LNCAP (cell line): ENCODE data around the gene YWHAH.

Experiments used
- TF ChIP-seq, protein P1 (sequence below): fragments of 450-650 bp; IDR thresholded peaks from 2 replicates; pipeline ENCODE4 v1.5.1; 2017; ENCODE audit warnings: mild to moderate bottlenecking

Gene YWHAH

DNA sequence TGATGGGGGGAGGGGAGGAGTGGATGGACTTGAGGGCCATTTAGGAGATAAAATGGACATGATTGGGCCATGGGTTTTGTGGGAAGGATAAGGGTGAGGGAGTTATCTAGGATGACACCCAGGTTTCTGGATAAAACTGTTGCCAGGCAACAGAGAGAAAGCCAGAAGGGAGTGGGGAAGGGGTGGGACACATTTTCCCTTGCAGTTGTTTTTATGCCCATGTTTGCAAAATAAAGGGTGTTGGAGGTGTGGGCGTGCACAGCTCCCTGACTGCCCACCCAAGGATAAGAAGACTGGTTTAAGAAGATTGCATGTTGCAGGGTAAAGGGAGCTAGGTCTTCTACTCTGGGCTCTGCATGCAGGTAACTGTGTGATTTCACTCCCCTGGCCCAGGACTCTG lies 18.3 kb upstream of the YWHAH start:
- TF ChIP-seq, protein P1, sequence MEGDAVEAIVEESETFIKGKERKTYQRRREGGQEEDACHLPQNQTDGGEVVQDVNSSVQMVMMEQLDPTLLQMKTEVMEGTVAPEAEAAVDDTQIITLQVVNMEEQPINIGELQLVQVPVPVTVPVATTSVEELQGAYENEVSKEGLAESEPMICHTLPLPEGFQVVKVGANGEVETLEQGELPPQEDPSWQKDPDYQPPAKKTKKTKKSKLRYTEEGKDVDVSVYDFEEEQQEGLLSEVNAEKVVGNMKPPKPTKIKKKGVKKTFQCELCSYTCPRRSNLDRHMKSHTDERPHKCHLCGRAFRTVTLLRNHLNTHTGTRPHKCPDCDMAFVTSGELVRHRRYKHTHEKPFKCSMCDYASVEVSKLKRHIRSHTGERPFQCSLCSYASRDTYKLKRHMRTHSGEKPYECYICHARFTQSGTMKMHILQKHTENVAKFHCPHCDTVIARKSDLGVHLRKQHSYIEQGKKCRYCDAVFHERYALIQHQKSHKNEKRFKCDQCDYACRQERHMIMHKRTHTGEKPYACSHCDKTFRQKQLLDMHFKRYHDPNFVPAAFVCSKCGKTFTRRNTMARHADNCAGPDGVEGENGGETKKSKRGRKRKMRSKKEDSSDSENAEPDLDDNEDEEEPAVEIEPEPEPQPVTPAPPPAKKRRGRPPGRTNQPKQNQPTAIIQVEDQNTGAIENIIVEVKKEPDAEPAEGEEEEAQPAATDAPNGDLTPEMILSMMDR = no peak

DNA sequence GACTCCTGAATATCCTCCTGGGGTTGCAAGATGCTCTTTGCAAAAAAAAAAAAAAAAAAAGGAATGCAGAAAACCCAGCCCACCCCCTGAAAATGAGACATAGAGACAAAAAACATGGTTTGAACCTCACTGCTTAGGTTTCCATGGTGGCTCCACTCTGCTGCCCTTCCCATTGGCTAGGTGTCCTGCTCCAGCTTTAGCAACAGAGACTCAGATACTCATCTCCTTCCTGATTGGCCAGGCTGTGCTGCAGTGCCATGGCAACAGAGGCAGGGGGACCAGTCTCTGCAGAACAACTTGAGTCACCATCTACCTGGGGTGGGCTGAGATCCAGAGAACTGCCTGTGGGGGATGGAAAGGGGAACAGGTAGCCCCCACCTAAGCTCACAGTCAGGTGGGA lies 17.4 kb upstream of the YWHAH start:
- TF ChIP-seq, protein P1 = no peak

- TF ChIP-seq, protein P1 = no peak
Observed at GRCh38 chr22:31927562-31927961, 16.8 kb upstream of the YWHAH start.

- TF ChIP-seq, protein P1 = no peak
Observed at GRCh38 chr22:31929167-31929930, 15.0 kb upstream of the YWHAH start.

DNA sequence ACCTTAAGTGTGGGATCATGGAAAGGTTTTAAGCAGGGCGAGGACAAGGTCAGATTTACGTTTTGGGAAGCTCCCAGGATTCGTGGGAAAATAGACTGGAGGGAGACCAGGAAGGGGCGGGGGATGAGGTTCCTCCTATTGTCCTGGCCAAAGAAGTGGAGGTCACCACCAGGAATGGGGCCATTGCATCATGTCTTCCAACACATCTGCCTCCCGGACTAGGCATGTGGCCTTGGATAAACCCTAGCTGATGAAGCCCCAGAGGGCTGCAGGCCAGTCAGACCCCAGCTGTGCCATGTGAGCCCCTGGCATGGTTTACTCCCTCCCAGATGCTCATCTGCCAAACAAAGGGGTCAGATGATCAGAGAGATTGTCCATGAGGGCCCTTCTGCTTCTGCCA lies 11.5 kb upstream of the YWHAH start:
- TF ChIP-seq, protein P1 = no peak

- TF ChIP-seq, protein P1 = no peak
Observed at GRCh38 chr22:31933406-31933805, 10.9 kb upstream of the YWHAH start.

GRCh38 chr22:31933816-31934482 lies 10.4 kb upstream of the YWHAH start:
- TF ChIP-seq, protein P1 = no peak
